ENCODE data around the gene CCDC177.
A peak's percentile ranks its signal among the peaks of the same experiment; 100 is the strongest.

Gene CCDC177

DNA sequence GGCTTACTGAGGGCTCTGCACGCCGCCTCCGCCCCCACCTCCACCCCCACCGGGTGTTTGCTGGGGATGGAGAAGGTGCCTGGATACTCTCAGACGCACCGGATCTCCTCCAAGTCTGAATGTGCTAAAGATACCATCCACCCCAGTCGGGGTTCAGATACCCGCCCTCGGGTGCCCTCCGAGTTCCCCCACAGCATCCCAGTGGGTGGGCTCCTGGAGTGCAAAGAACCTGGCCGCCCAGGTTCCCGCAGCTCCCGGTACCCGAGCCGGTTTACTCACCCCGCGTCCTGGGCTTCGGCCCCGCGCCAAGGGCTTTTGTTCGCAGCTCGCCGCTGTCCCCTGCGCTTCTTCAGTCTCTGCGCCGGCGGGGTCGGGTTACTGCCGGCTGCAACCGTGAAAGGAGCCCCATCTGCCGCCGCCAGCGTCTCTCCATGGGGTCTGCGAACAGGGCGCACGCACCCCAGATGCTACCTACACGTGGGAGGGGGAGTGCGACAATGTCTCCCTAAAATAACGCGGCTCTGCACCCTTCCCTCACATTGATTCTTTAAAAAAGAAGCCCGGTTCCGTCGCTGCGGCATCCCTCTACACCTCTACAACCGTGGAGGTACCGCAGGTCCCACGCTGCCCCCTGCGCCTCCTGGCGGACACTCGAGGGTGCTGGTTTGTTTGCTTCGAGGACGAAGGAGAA, at the start of gene CCDC177:
Gene CCDC177, minus strand, starts transcription at position 609 of the 691 bp plus-strand sequence. CDS start 1,249 bp downstream, outside the sequence.
- Histone ChIP-seq H3K9me3 (ENCODE audit: control insufficient read depth in 2 of 2, low read length in 2 of 2) (no peaks in the 10 kb centered on the region), H3K9ac (ENCODE audit: low read depth in 1 of 2, low read length in 2 of 2) (no peak within 1 kb of the TSS), H3K4me1 (ENCODE audit: control insufficient read depth in 2 of 2, insufficient read depth in 2 of 2, low read length in 2 of 2) (peaks cover 0 to 17% of the 10 kb centered on the region in 2 donors), H3K36me3 (ENCODE audit: control insufficient read depth in 2 of 2, insufficient read depth in 2 of 2, low read length in 2 of 2) (no peaks in the 10 kb centered on the region), H3K4me3 (ENCODE audit: low read length in 2 of 2) (peak within 1 kb of the TSS in 1 of 2 donors; percentile 44), H3K27me3 (ENCODE audit: control insufficient read depth in 2 of 2, insufficient read depth in 2 of 2, low read length in 2 of 2) (peaks cover 36 to 41% of the 10 kb centered on the region in 2 donors), H3K27ac (ENCODE audit: low read depth in 2 of 2, low read length in 2 of 2) (no peak within 1 kb of the TSS)

DNA sequence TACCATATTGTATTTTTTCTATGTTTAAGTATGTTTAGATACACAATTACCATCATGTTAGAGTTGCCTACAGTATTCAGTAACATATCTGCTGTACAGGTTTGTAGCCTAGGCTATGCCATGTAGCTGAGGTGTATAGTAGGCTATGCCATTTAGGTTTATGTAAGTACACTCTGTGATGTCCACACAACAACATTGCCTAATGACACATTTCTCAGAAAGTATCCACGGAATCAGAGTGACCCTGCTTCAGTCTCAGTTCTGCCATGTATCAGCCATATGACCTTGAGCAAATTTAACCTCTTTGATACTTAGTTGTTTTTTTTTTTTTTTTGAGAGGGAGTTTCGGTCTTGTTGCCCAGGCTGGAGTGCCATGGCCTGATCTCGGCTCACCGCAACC, 49.5 kb upstream of the CCDC177 start:
- H3K4me1 ChIP-seq (ENCODE audit: control insufficient read depth in 2 of 2, insufficient read depth in 2 of 2, low read length in 2 of 2), result peaks cover 6 to 24% of the 10 kb centered on the region in 2 donors
- H3K27ac ChIP-seq (ENCODE audit: low read depth in 2 of 2, low read length in 2 of 2), result no peak overlapping the region

DNA sequence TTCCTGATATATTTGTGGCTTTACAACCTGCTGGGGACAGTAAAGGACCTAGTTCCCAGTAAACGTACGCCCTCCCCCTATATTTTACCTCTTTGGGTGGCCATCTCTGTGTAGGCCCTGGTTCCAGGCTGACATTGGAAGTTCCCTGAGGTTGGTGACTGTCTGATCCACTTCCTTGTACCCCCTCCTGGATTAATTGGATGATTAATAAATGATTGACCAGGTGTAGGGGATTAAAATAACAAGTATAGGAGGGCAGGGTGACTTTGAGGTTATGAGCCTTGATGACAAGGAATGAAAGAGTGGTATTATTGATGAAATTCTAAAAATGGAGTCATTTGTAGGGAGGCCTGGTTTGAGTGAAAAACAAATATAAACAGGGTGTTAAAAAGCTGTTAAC, 46.3 kb upstream of the CCDC177 start:
- H3K4me1 ChIP-seq (ENCODE audit: control insufficient read depth in 2 of 2, insufficient read depth in 2 of 2, low read length in 2 of 2), result peaks cover 19 to 36% of the 10 kb centered on the region in 2 donors

More for the DNA sequence above, 49.5 kb upstream of the CCDC177 start:
- Histone ChIP-seq H3K9me3 (ENCODE audit: control insufficient read depth in 2 of 2, low read length in 2 of 2) (no peaks in the 10 kb centered on the region), H3K27me3 (ENCODE audit: control insufficient read depth in 2 of 2, insufficient read depth in 2 of 2, low read length in 2 of 2) (no peaks in the 10 kb centered on the region), H3K4me3 (ENCODE audit: low read length in 2 of 2) (no peak overlapping the region), H3K36me3 (ENCODE audit: control insufficient read depth in 2 of 2, insufficient read depth in 2 of 2, low read length in 2 of 2) (no peaks in the 10 kb centered on the region), H3K9ac (ENCODE audit: low read depth in 1 of 2, low read length in 2 of 2) (no peak overlapping the region)

DNA sequence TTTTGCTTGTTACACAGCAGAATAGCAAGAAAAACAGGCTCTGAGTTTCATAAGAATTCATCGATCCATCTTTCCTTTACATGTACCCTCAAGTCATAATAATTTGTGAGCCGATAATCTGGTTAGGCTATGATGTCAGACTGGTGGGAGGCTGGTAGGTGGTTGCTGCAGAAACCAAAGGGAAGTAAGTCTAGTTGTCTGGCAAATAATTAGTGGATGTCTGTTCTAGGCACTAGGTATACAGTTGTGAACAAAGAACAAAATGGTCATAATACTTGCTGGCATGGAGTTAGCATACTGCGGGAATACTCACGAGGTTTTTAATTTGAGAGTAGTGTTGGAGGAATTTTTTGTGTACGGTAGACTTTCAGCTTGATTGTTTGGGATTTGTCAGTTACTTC, 45.5 kb upstream of the CCDC177 start:
- H3K27ac ChIP-seq (ENCODE audit: low read depth in 2 of 2, low read length in 2 of 2), result no peak overlapping the region
- H3K27me3 ChIP-seq (ENCODE audit: control insufficient read depth in 2 of 2, insufficient read depth in 2 of 2, low read length in 2 of 2), result no peaks in the 10 kb centered on the region
- H3K4me3 ChIP-seq (ENCODE audit: low read length in 2 of 2), result no peak overlapping the region
- H3K4me1 ChIP-seq (ENCODE audit: control insufficient read depth in 2 of 2, insufficient read depth in 2 of 2, low read length in 2 of 2), result peaks cover 26 to 37% of the 10 kb centered on the region in 2 donors
- no peaks in the 10 kb centered on the region for H3K36me3 ChIP-seq (ENCODE audit: control insufficient read depth in 2 of 2, insufficient read depth in 2 of 2, low read length in 2 of 2)
- no peak overlapping the region for H3K9ac ChIP-seq (ENCODE audit: low read depth in 1 of 2, low read length in 2 of 2)
- H3K9me3 ChIP-seq (ENCODE audit: control insufficient read depth in 2 of 2, low read length in 2 of 2), result no peaks in the 10 kb centered on the region

More for the DNA sequence above, 46.3 kb upstream of the CCDC177 start:
- no peaks in the 10 kb centered on the region for H3K27me3 ChIP-seq (ENCODE audit: control insufficient read depth in 2 of 2, insufficient read depth in 2 of 2, low read length in 2 of 2)
- H3K9ac ChIP-seq (ENCODE audit: low read depth in 1 of 2, low read length in 2 of 2), result no peak overlapping the region
- H3K4me3 ChIP-seq (ENCODE audit: low read length in 2 of 2), result no peak overlapping the region
- no peak overlapping the region for H3K27ac ChIP-seq (ENCODE audit: low read depth in 2 of 2, low read length in 2 of 2)
- H3K36me3 ChIP-seq (ENCODE audit: control insufficient read depth in 2 of 2, insufficient read depth in 2 of 2, low read length in 2 of 2), result no peaks in the 10 kb centered on the region
- no peaks in the 10 kb centered on the region for H3K9me3 ChIP-seq (ENCODE audit: control insufficient read depth in 2 of 2, low read length in 2 of 2)

DNA sequence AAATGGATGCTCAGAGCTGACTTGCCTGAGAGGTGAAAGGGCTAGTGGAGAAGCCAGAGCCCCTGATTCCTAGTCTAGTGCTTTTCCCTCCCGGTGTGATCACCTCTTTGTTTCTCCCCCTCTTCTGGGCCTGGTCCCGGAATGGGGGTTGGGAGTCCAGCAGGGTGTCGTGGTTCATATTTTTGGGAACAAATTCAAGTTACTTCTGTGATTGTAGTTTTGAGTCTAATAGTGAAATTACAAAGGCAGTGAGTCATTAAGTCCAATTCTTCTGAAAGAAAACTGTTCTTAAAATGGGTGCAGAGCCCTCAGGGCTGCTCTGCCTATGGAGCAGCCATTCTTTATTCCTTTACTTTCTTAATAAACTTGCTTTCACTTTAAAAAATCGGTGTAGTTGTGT, 44.3 kb upstream of the CCDC177 start:
- Histone ChIP-seq H3K27me3 (ENCODE audit: control insufficient read depth in 2 of 2, insufficient read depth in 2 of 2, low read length in 2 of 2) (no peaks in the 10 kb centered on the region), H3K27ac (ENCODE audit: low read depth in 2 of 2, low read length in 2 of 2) (no peak overlapping the region), H3K4me3 (ENCODE audit: low read length in 2 of 2) (no peak overlapping the region), H3K9ac (ENCODE audit: low read depth in 1 of 2, low read length in 2 of 2) (no peak overlapping the region), H3K9me3 (ENCODE audit: control insufficient read depth in 2 of 2, low read length in 2 of 2) (no peaks in the 10 kb centered on the region), H3K36me3 (ENCODE audit: control insufficient read depth in 2 of 2, insufficient read depth in 2 of 2, low read length in 2 of 2) (no peaks in the 10 kb centered on the region), H3K4me1 (ENCODE audit: control insufficient read depth in 2 of 2, insufficient read depth in 2 of 2, low read length in 2 of 2) (peaks cover 32 to 45% of the 10 kb centered on the region in 2 donors)

DNA sequence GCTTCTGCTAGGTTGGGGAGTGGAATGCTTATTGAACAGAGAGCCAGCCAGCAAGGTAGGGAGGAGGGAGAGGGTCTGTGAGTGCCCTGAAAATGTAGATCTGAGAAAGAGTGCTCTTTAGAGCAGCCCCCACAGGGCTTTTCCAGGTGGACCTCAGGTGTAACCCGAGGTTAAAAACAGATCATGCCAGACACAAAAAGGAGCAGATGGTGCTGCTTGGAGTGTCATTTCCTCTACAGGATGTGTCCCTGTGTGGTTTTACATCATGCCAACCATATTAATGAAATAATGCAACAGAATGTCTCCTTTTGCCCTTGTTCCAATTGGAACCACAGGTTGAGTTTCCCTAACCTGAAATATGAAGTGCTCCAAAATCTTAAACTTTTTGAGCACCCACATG, 43.1 kb upstream of the CCDC177 start:
- H3K4me3 ChIP-seq (ENCODE audit: low read length in 2 of 2), result no peak overlapping the region
- H3K27ac ChIP-seq (ENCODE audit: low read depth in 2 of 2, low read length in 2 of 2), result peak overlapping the region in 1 of 2 donors; percentile 48
- H3K27me3 ChIP-seq (ENCODE audit: control insufficient read depth in 2 of 2, insufficient read depth in 2 of 2, low read length in 2 of 2), result no peaks in the 10 kb centered on the region
- no peak overlapping the region for H3K9ac ChIP-seq (ENCODE audit: low read depth in 1 of 2, low read length in 2 of 2)
- H3K36me3 ChIP-seq (ENCODE audit: control insufficient read depth in 2 of 2, insufficient read depth in 2 of 2, low read length in 2 of 2), result no peaks in the 10 kb centered on the region
- H3K9me3 ChIP-seq (ENCODE audit: control insufficient read depth in 2 of 2, low read length in 2 of 2), result no peaks in the 10 kb centered on the region
- peaks cover 40 to 54% of the 10 kb centered on the region in 2 donors for H3K4me1 ChIP-seq (ENCODE audit: control insufficient read depth in 2 of 2, insufficient read depth in 2 of 2, low read length in 2 of 2)

DNA sequence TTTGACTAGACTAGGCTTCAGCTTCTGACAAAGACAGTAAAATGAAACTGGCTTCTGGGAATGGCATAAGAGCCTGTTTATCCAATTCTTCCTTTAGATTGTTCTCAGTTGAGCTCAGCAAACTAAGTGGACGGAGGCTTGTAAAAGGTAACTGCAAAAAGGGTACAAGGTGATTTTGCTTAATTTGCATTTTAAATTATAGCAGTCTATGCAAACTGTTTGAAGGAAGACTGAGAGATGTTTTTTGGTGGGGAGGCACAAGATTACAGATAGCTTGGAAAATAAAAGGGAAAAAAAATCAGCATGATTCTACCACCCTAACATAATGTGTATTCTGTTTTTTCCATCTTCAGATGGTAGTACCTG, 41.7 kb upstream of the CCDC177 start:
- H3K36me3 ChIP-seq (ENCODE audit: control insufficient read depth in 2 of 2, insufficient read depth in 2 of 2, low read length in 2 of 2), result no peaks in the 10 kb centered on the region
- peak overlapping the region in 1 of 2 donors; percentile 59 for H3K9ac ChIP-seq (ENCODE audit: low read depth in 1 of 2, low read length in 2 of 2)
- H3K4me1 ChIP-seq (ENCODE audit: control insufficient read depth in 2 of 2, insufficient read depth in 2 of 2, low read length in 2 of 2), result peaks cover 40 to 57% of the 10 kb centered on the region in 2 donors
- H3K4me3 ChIP-seq (ENCODE audit: low read length in 2 of 2), result peak overlapping the region in 1 of 2 donors; percentile 37
- peak overlapping the region; percentile 73 to 92 for H3K27ac ChIP-seq (ENCODE audit: low read depth in 2 of 2, low read length in 2 of 2)
- H3K9me3 ChIP-seq (ENCODE audit: control insufficient read depth in 2 of 2, low read length in 2 of 2), result no peaks in the 10 kb centered on the region
- H3K27me3 ChIP-seq (ENCODE audit: control insufficient read depth in 2 of 2, insufficient read depth in 2 of 2, low read length in 2 of 2), result no peaks in the 10 kb centered on the region

DNA sequence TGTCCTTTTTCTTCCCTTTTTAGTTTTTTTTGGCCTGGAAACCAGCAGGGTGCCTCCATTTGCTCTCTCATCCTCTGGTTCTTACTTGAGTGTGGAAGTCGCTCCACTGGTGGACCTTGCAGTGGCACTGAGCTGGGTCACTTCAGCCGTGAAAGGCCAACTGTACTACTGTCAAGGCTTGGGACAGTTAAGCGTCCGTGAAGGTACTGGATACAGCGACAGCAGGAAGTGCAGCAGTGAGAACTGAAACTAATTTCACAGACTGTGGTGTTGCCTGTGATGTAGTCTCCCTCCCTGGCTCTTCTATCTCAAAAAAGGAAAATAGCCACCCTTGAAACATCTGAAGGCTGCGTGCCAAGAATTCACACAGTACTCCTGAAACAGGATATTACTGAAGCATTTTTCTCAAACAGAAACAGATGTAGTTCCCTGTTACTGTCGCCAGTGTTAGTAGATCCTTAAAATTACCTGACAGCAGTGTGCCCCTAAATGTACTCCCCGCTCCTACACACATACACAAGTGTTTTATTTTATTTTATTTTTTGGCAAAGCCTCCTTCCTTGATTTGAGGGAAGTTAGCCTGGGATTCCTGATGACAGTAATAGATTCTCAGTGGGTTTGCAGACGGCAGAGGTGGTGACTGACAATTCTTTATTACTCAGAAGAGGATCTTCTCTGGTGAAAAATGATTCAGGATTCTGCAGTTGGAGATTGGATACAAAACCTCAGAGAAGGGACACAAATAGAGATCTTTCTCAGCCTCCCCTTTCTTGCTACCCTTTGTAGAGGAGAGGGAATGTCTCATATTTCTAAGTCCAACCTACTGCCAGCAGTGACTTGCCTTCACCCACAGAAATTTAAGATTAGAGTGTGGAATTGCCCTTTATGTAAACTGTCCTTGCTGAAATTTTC, 41.1 kb upstream of the CCDC177 start:
- Histone ChIP-seq H3K9me3 (ENCODE audit: control insufficient read depth in 2 of 2, low read length in 2 of 2) (no peaks in the 10 kb centered on the region), H3K9ac (ENCODE audit: low read depth in 1 of 2, low read length in 2 of 2) (peak overlapping the region; percentile 8 to 59), H3K36me3 (ENCODE audit: control insufficient read depth in 2 of 2, insufficient read depth in 2 of 2, low read length in 2 of 2) (no peaks in the 10 kb centered on the region), H3K27ac (ENCODE audit: low read depth in 2 of 2, low read length in 2 of 2) (peak overlapping the region; percentile 73 to 92), H3K4me3 (ENCODE audit: low read length in 2 of 2) (peak overlapping the region; percentile 28 to 37), H3K27me3 (ENCODE audit: control insufficient read depth in 2 of 2, insufficient read depth in 2 of 2, low read length in 2 of 2) (no peaks in the 10 kb centered on the region), H3K4me1 (ENCODE audit: control insufficient read depth in 2 of 2, insufficient read depth in 2 of 2, low read length in 2 of 2) (peaks cover 45 to 56% of the 10 kb centered on the region in 2 donors)

DNA sequence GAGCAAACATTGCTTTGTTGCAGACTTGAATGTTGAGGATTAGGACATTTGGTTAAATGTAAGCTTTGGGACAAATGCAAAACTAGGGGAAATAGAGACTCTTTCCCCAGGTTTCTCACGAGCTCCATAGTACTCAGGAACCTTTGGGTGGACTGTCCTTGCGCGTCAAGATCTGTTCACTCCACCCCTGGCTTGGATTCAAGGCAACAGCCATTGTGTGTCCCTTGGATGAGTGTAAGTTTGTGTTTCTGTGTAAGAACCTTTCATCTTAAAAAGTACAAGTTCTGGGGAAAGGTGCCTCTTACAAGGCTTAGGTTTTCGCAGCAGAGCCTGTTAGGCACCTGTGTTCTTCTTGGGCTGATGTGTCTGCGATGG, 40.4 kb upstream of the CCDC177 start:
- H3K36me3 ChIP-seq (ENCODE audit: control insufficient read depth in 2 of 2, insufficient read depth in 2 of 2, low read length in 2 of 2), result no peaks in the 10 kb centered on the region
- peak overlapping the region in 1 of 2 donors; percentile 8 for H3K9ac ChIP-seq (ENCODE audit: low read depth in 1 of 2, low read length in 2 of 2)
- peaks cover 49 to 62% of the 10 kb centered on the region in 2 donors for H3K4me1 ChIP-seq (ENCODE audit: control insufficient read depth in 2 of 2, insufficient read depth in 2 of 2, low read length in 2 of 2)

DNA sequence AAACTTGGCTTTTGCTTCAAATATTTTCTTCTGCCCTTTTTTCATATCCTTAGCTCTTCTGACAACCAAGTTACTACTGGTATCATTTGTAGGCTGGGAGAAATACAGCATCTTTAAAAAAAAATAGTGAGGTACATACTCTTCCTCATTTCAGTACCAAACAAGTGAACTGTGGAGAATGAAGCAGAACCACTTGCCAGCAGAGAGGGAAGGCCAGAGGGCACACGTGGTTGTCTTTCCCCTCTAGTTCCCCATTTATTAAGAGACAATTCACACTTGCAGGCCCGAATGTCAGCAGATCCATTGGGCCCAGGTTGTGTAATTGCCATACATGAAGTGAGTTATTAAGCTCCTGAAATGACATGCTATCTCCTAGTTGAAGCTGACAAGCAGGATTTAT, 39.9 kb upstream of the CCDC177 start:
- peak overlapping the region; percentile 73 to 92 for H3K27ac ChIP-seq (ENCODE audit: low read depth in 2 of 2, low read length in 2 of 2)

More for the DNA sequence above, 40.4 kb upstream of the CCDC177 start:
- H3K27me3 ChIP-seq (ENCODE audit: control insufficient read depth in 2 of 2, insufficient read depth in 2 of 2, low read length in 2 of 2), result no peaks in the 10 kb centered on the region
- H3K4me3 ChIP-seq (ENCODE audit: low read length in 2 of 2), result peak overlapping the region; percentile 28 to 37
- H3K27ac ChIP-seq (ENCODE audit: low read depth in 2 of 2, low read length in 2 of 2), result peak overlapping the region; percentile 73 to 92
- no peaks in the 10 kb centered on the region for H3K9me3 ChIP-seq (ENCODE audit: control insufficient read depth in 2 of 2, low read length in 2 of 2)

More for the DNA sequence above, 39.9 kb upstream of the CCDC177 start:
- Histone ChIP-seq H3K4me3 (ENCODE audit: low read length in 2 of 2) (peak overlapping the region in 1 of 2 donors; percentile 42), H3K9ac (ENCODE audit: low read depth in 1 of 2, low read length in 2 of 2) (peak overlapping the region in 1 of 2 donors; percentile 9), H3K27me3 (ENCODE audit: control insufficient read depth in 2 of 2, insufficient read depth in 2 of 2, low read length in 2 of 2) (no peaks in the 10 kb centered on the region), H3K9me3 (ENCODE audit: control insufficient read depth in 2 of 2, low read length in 2 of 2) (no peaks in the 10 kb centered on the region), H3K4me1 (ENCODE audit: control insufficient read depth in 2 of 2, insufficient read depth in 2 of 2, low read length in 2 of 2) (peaks cover 52 to 64% of the 10 kb centered on the region in 2 donors), H3K36me3 (ENCODE audit: control insufficient read depth in 2 of 2, insufficient read depth in 2 of 2, low read length in 2 of 2) (no peaks in the 10 kb centered on the region)

Measured in mucosa of rectum (tissue), 2 donors.